Subcutaneous adipose tissue (tissue), 4 donors: ENCODE measurements around the gene BAHCC1. TPM values are rescaled to one million over a fixed set of nuclear protein-coding genes. Genes with fewer than 3 reads are reported as not detected.

Experiments
- total RNA-seq, 4 donors: library from RNA; depleted of rRNA; stranded (reverse); fragments of >200 nt; gene quantifications; one replicate each; pipeline ENCODE4 v1.1.0, GENCODE V29; 2016
- TF ChIP-seq, protein P1 (sequence below): fragments of 450-650 bp; IDR thresholded peaks from one replicate; pipeline ENCODE4 v1.5.1; 2016; ENCODE audit warnings: low read depth, mild to moderate bottlenecking, control low read depth, antibody characterized with exemption, moderate library complexity

Gene BAHCC1
- total RNA-seq, 4 donors from 2014 or later: 2.6 to 24.1 (median 5.7) TPM

DNA sequence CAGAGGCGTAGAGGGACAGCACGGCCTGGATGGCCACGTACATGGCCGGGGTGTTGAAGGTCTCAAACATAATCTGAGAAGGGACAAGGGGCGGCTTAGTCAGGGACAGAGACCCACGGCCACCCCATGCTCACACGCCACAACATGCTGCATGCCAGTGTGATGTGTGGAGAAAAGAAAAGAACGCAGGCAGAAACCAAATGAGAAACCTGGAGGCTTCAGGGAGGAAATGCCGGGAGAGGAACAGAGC is 116.2 kb downstream of the BAHCC1 start:
- TF ChIP-seq, protein P1, sequence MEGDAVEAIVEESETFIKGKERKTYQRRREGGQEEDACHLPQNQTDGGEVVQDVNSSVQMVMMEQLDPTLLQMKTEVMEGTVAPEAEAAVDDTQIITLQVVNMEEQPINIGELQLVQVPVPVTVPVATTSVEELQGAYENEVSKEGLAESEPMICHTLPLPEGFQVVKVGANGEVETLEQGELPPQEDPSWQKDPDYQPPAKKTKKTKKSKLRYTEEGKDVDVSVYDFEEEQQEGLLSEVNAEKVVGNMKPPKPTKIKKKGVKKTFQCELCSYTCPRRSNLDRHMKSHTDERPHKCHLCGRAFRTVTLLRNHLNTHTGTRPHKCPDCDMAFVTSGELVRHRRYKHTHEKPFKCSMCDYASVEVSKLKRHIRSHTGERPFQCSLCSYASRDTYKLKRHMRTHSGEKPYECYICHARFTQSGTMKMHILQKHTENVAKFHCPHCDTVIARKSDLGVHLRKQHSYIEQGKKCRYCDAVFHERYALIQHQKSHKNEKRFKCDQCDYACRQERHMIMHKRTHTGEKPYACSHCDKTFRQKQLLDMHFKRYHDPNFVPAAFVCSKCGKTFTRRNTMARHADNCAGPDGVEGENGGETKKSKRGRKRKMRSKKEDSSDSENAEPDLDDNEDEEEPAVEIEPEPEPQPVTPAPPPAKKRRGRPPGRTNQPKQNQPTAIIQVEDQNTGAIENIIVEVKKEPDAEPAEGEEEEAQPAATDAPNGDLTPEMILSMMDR: no peak

DNA sequence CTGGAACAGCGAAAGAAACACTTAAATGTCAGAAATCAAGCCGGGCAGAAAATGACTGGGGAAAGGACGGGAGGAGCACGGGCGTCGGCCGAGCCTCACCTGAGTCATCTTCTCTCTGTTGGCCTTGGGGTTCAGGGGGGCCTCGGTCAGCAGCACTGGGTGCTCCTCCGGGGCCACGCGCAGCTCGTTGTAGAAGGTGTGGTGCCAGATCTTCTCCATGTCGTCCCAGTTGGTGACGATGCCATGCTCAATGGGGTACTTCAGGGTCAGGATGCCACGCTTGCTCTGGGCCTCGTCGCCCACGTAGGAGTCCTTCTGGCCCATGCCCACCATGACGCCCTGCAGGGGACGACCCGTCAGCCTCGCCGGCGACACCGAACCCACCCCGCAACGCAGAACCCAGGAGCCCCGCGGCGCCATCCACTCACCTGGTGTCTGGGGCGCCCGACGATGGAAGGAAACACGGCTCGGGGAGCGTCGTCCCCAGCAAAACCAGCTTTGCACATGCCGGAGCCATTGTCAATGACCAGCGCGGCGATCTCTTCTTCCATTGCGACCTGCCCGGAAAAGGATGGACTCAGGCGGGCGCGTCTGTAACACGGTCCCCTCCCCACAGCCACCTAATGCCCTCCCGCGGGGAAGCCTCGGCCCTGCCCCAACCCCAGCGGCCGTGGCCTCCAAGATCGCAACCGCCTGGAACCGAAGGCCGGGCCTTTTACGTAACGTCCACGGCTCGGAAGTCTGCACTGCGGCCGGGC is 116.7 kb downstream of the BAHCC1 start:
- TF ChIP-seq, protein P1: no peak

DNA sequence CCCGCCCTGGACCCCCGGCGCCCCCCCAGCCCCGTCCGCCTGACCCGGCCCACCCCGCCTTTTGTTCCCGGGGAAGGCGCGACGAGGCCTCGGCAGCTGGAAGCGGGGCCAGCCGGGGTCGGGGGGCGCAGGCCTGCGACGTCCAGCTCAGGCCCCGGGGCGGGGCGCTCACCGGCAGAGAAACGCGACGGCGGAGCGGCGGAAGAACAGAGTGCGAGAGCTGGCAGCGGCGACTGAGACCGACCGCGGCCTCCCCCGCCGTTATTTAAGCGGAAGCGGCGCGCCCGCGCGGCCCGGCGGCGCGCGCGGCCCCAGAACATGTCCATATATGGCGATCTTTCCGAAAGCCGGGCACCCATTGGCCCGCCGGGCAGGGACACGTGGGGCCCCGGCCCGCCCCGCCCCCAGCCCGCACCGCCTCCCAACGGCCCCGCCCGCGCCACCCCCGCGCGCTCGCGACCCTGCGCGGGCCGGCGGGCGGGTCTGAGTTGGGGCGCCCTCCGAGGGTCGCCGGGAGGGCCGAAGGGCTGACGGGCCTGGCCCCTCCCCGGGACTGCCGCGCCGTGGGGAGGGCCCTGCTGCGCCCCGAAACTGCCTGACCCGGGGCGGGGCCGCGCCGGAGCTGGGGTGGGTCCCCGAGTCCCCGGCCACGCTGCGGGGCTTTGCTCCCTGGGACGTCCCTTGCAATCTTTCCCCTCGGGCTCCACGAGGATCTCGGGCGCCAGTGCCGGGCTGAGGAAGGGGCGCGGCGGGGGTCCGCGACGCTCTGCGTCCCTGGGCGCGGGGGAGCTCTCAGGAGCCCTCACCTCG is 117.5 kb downstream of the BAHCC1 start, which contains the start of gene ACTG1:
Gene ACTG1, minus strand, starts transcription at position 238 of the 810 bp plus-strand sequence. CDS start 445 bp downstream, outside the sequence.
- TF ChIP-seq, protein P1: no peak

DNA sequence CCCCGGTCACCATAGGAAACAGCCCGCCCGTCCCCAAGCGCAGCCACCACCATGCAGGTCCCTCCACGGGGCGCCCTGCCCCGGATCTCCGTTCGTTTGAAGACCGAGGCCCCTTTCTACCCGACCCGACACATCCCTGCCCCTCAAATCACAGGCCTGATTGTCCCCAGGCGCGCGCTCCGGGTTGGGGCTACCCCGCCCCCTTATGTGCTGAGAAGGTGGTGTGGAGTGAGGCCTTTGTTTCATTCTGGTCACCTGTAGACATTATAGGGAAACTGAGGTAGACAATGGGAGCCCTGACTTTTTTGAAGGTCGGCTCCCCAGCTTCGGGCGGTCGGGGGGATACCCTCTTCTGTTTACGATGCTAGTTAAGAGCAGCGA is 118.1 kb downstream of the BAHCC1 start:
- TF ChIP-seq, protein P1: no peak

DNA sequence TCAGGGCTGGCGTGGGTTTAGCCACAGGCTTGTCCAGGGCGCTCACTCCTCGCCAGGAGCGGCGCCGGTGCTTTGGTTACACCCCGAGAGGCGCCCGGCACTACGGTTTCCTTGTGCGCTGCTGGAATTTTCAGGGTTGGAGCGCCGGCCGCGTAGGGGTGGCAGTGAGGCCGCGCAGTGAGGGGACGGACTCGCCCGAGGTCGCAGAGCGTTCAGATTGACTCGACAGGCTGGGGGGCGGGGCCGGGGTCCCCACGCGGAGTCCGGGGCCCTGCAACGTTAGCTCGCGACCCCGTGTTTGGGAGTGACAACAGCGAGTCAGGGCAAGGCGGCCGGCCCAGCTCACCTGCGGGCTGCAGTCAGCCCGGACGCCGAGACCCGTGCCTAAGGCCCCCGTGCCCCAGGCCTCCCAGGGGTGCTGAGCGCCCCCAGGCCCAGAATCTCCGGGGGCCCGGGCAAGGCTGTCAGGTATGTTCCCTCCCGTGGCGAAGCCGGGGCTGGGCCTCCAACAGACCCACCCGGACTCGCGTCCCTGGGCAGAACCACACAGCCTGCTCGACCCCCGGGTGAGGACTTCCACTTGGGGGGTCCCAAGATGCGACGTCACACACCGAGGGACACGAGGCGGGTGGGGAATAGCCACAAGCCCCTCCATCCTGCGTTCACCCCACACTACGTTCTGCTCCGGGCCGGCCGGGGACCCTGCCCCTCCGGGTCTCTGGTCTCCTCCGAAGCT is 118.7 kb downstream of the BAHCC1 start:
- TF ChIP-seq, protein P1: no peak

DNA sequence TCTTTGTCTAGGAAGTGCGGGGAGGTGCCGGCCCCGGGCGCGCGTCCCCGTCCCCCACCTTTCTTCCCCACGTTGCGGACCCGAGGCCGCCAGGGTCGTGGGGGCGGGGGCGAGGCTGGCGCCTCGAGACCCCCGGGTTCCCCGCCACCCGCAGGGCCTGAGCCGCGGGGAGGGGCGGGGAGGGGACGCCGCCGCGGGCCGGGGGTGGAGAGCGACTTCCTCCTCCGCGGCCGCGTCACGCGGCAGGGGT is 119.2 kb downstream of the BAHCC1 start:
- TF ChIP-seq, protein P1: no peak
